T follicular helper cell (primary cell): ENCODE measurements around the gene TMEM183A.
A peak's percentile ranks its signal among the peaks of the same experiment; 100 is the strongest.
"Not testable (repeated sequence)": the region's sequence is repeated elsewhere in the genome, so short reads cannot be mapped to it uniquely, and the experiment has no call there.

Experiments used
- DNase-seq: peaks from one replicate; pipeline ENCODE4 v3.0.0-alpha.2; 2020; ENCODE audit warnings: low read depth
- total RNA-seq, 2 experiments: gene quantifications; one replicate each; lab custom pipeline; 2026; lab: John Stamatoyannopoulos, UW

Gene TMEM183A
- total RNA-seq, result 72.1 to 77.6 reads per million in 2 experiments

- DNase-seq, result peak; percentile 94
Measured at GRCh38 chr1:203006948-203007871, at the start of gene TMEM183A. TMEM183A (plus strand) TSS chr1:203007374; CDS start chr1:203007466, 92 bp downstream.

- peak; percentile 91 for DNase-seq
Measured at GRCh38 chr1:202957733-202958543, 49.2 kb upstream of the TMEM183A start, which contains the start of gene ADIPOR1. ADIPOR1 (minus strand) TSS chr1:202958312; CDS start chr1:202951070, 7,242 bp downstream.

GRCh38 chr1:202958544-202959275 lies 48.5 kb upstream of the TMEM183A start:
- DNase-seq, result no peak

- DNase-seq, result no peak
Measured at GRCh38 chr1:202959276-202959620, 47.9 kb upstream of the TMEM183A start.

GRCh38 chr1:202961220-202961880 lies 45.8 kb upstream of the TMEM183A start:
- DNase-seq, result no peak

- DNase-seq, result no peak
Measured at GRCh38 chr1:202964791-202965410, 42.3 kb upstream of the TMEM183A start.

GRCh38 chr1:202965422-202965821 lies 41.8 kb upstream of the TMEM183A start:
- DNase-seq, result no peak

GRCh38 chr1:202966006-202966898 lies 40.9 kb upstream of the TMEM183A start:
- DNase-seq, result no peak

GRCh38 chr1:202967684-202968281 lies 39.4 kb upstream of the TMEM183A start:
- no peak for DNase-seq

- DNase-seq, result no peak
Measured at GRCh38 chr1:202968351-202968750, 38.8 kb upstream of the TMEM183A start.

GRCh38 chr1:202968895-202969295 lies 38.3 kb upstream of the TMEM183A start:
- no peak for DNase-seq

- DNase-seq, result no peak
Measured at GRCh38 chr1:202972046-202972445, 35.1 kb upstream of the TMEM183A start.

- DNase-seq, result no peak
Measured at GRCh38 chr1:202974856-202975255, 32.3 kb upstream of the TMEM183A start.

- no peak for DNase-seq
Measured at GRCh38 chr1:202976633-202977032, 30.5 kb upstream of the TMEM183A start.

- no peak for DNase-seq
Measured at GRCh38 chr1:202979459-202979858, 27.7 kb upstream of the TMEM183A start.

GRCh38 chr1:202981939-202982338 lies 25.2 kb upstream of the TMEM183A start:
- no peak for DNase-seq

GRCh38 chr1:202982715-202983430 lies 24.3 kb upstream of the TMEM183A start:
- no peak for DNase-seq

- DNase-seq, result not testable (repeated sequence)
Measured at GRCh38 chr1:202986120-202986519, 21.1 kb upstream of the TMEM183A start.

- no peak for DNase-seq
Measured at GRCh38 chr1:202987255-202987654, 19.9 kb upstream of the TMEM183A start.
